Activated T-helper 2 cell treated with anti-CD3 and anti-CD28 coated beads, Interferon-gamma antibody, Interleukin-2, Interleukin-4, amounts not matched to agents 10 μg/mL and 5 μg/mL and 100 μg/mL, durations not matched to agents 14 hours and 24 hours and 36 hours (primary cell): ENCODE results near the gene RASAL2. TPM values are rescaled to one million over a fixed set of nuclear protein-coding genes. Genes with fewer than 3 reads are reported as not detected.
"Not testable (repeated sequence)": the region's sequence is repeated elsewhere in the genome, so short reads cannot be mapped to it uniquely, and the experiment has no call there.

ENCODE experiments used
- DNase-seq: peaks from one replicate; pipeline ENCODE4 v3.0.0; 2021; ENCODE audit warnings: low spot score
- H3K27ac Mint-ChIP-seq: one replicate; pipeline ENCODE4 v1.8.0; 2021; ENCODE audit warnings: mixed read lengths
- H3K27me3 Mint-ChIP-seq: one replicate; pipeline ENCODE4 v1.8.0; 2021; ENCODE audit warnings: low read depth, mixed read lengths
- H3K36me3 Mint-ChIP-seq: one replicate; pipeline ENCODE4 v1.8.0; 2021; ENCODE audit warnings: low read depth, mixed read lengths
- H3K4me1 Mint-ChIP-seq: one replicate; pipeline ENCODE4 v1.8.0; 2021; ENCODE audit warnings: low read depth, mixed read lengths
- H3K4me3 Mint-ChIP-seq: one replicate; pipeline ENCODE4 v1.8.0; 2021; ENCODE audit warnings: low read depth, mild to moderate bottlenecking, moderate library complexity, mixed read lengths
- H3K9me3 Mint-ChIP-seq: one replicate; pipeline ENCODE4 v1.8.0; 2021; ENCODE audit warnings: mixed read lengths
- intact Hi-C: fragments of 100-400 bp; cut with micrococcal nuclease; formaldehyde crosslinking; loops from one replicate; pipeline ENCODE4 v1.15.1; 2023
- total RNA-seq: library from RNA; stranded (reverse); gene quantifications from 2 replicates; pipeline ENCODE4 v1.2.3, GENCODE V29; 2022

The RASAL2 gene
- total RNA-seq, 1 donor from 2014 or later, result 0.43 TPM

DNA sequence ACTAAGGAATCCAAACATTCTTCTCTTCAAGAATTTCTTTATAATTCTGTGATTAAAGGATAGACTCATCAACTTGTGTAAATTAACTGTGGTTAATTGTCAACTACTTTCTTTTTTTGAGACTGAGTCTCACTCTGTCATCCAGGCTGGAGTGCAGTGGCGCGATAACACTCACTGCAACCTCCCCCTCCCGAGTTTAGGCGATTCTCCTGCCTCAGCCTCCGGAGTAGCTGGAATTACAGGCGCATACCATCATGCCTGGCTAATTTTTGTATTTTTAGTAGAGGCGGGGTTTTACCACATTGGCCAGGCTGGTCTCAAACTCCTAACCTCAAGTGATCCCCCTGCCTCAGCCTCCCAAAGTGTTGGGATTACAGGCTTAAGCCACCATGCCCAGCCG lies 296.4 kb downstream of the RASAL2 start:
- H3K36me3 Mint-ChIP-seq, DNase-seq, intact Hi-C loops, H3K27me3 Mint-ChIP-seq, H3K9me3 Mint-ChIP-seq, H3K27ac Mint-ChIP-seq, H3K4me1 Mint-ChIP-seq, H3K4me3 Mint-ChIP-seq: not testable (repeated sequence)

- Mint-ChIP-seq H3K27ac (no peak overlapping the region), H3K9me3 (no peaks in the 10 kb centered on the region), H3K36me3 (no peaks in the 10 kb centered on the region), H3K4me1 (no peaks in the 10 kb centered on the region), H3K4me3 (no peak overlapping the region), H3K27me3 (no peaks in the 10 kb centered on the region)
- no peak for DNase-seq
- intact Hi-C loops, result no loop called here
Measured at GRCh38 chr1:178393370-178393769, 299.5 kb downstream of the RASAL2 start.

DNA sequence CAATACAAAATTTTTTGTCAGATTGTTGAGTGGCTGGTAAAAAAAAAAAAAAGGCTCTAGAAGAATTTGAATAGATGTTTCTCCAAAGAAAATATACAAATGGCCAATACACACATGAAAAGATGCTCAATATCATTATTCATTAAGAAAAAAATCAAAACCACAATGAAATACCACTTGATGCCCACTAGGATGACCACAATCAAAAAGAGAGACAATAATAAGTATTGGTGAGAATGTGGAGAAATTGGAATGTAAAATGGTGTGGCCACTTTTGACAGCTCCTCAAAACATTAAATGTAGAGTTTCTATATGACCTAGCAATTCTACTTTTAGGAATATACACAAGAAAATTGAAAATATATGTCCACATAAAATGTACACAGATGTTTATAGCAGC lies 302.9 kb downstream of the RASAL2 start:
- Mint-ChIP-seq H3K36me3 (no peaks in the 10 kb centered on the region), H3K27me3 (no peaks in the 10 kb centered on the region), H3K27ac (no peak overlapping the region), H3K9me3 (no peaks in the 10 kb centered on the region), H3K4me3 (no peak overlapping the region), H3K4me1 (no peaks in the 10 kb centered on the region)
- DNase-seq, result no peak
- intact Hi-C loops, result no loop called here

- Mint-ChIP-seq H3K27me3 (no peaks in the 10 kb centered on the region), H3K27ac (no peak overlapping the region), H3K36me3 (no peaks in the 10 kb centered on the region), H3K9me3 (no peaks in the 10 kb centered on the region), H3K4me3 (no peak overlapping the region), H3K4me1 (no peaks in the 10 kb centered on the region)
- DNase-seq, result no peak
- intact Hi-C loops, result no loop called here
Measured at GRCh38 chr1:178397678-178398077, 303.8 kb downstream of the RASAL2 start.

DNA sequence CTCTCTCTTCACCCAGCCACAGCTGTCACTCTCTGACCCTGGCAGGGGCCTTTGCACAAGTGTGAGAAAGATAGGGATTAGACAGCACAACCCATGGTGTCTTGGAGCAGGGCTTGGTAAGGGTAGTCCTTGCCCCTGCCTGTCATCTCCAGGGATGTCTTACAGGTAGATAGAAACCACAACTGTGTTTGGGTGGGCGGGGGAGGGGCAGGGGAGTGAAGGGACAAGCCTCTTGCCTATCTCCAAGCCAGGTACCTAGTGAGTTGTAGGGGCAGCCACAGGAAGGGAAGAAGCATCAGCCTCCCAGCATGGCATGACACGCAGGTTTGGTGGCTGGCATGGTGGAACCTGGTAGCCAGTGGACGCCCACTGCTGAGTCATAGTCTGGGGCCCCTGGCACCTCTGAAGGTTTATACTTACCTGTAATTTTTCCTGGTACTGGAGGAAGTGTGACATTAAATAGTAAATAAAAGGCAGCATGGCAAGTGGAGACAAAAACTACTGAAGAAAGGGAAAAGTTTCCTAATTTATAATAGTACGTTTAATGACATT lies 305.3 kb downstream of the RASAL2 start:
- no peak overlapping the region for H3K4me3 Mint-ChIP-seq
- no peaks in the 10 kb centered on the region for H3K36me3 Mint-ChIP-seq
- H3K27ac Mint-ChIP-seq, result no peak overlapping the region
- no peaks in the 10 kb centered on the region for H3K4me1 Mint-ChIP-seq
- DNase-seq, result no peak
- no peaks in the 10 kb centered on the region for H3K9me3 Mint-ChIP-seq
- no peaks in the 10 kb centered on the region for H3K27me3 Mint-ChIP-seq
- intact Hi-C loops, result no loop called here

DNA sequence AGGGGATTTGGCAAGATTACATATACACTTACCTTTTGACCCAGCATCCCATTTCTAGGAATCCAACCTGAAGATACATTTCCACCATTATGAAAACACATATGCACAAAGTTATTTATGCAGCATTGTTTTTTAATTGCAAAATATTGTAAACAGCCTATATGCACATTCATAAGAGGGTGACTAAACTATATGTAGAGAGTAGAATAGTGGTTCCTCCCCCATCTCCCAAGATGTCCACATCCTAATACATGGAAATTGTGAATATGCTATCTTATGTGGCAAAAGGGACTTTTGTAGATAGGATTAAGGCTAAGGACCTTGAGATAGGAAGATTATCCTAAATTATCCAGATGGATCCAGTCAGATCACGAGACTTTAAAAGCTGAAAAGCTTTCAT lies 311.2 kb downstream of the RASAL2 start:
- intact Hi-C loops, result no loop called here
- no peaks in the 10 kb centered on the region for H3K36me3 Mint-ChIP-seq
- no peaks in the 10 kb centered on the region for H3K4me1 Mint-ChIP-seq
- DNase-seq, result no peak
- H3K27ac Mint-ChIP-seq, result no peak overlapping the region
- no peaks in the 10 kb centered on the region for H3K9me3 Mint-ChIP-seq
- no peaks in the 10 kb centered on the region for H3K27me3 Mint-ChIP-seq
- no peak overlapping the region for H3K4me3 Mint-ChIP-seq

- Mint-ChIP-seq H3K4me1 (no peaks in the 10 kb centered on the region), H3K27ac (no peak overlapping the region), H3K9me3 (no peaks in the 10 kb centered on the region), H3K4me3 (no peak overlapping the region), H3K27me3 (no peaks in the 10 kb centered on the region), H3K36me3 (no peaks in the 10 kb centered on the region)
- DNase-seq, result no peak
- intact Hi-C loops, result no loop called here
Measured at GRCh38 chr1:178407215-178407614, 313.3 kb downstream of the RASAL2 start.

DNA sequence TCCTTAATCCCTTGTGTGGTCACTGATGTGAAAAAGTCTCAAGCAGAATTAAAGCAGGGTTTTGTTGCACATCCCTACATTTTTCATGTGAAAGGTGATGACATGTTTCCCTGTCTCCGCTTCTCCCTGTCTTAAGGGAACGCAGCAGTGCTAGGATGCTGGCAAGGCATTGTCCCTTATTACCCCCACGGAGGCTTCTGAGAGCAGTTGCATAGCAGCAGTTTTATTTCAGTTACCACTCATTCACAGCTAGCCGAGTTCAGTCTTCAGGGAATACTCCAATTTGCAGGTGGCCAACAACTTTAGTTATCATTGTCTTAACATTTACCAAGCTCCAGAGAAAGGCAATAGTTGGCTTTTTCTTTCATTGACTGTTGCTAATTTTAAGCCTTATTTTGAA lies 313.8 kb downstream of the RASAL2 start:
- intact Hi-C loops, result no loop called here
- H3K4me1 Mint-ChIP-seq, result no peaks in the 10 kb centered on the region
- no peaks in the 10 kb centered on the region for H3K27me3 Mint-ChIP-seq
- no peak overlapping the region for H3K27ac Mint-ChIP-seq
- no peak for DNase-seq
- H3K36me3 Mint-ChIP-seq, result no peaks in the 10 kb centered on the region
- H3K9me3 Mint-ChIP-seq, result no peaks in the 10 kb centered on the region
- H3K4me3 Mint-ChIP-seq, result no peak overlapping the region

GRCh38 chr1:178408871-178409270 lies 315.0 kb downstream of the RASAL2 start:
- Mint-ChIP-seq H3K4me3 (no peak overlapping the region), H3K27ac (no peak overlapping the region), H3K27me3 (no peaks in the 10 kb centered on the region), H3K36me3 (no peaks in the 10 kb centered on the region), H3K9me3 (no peaks in the 10 kb centered on the region), H3K4me1 (no peaks in the 10 kb centered on the region)
- intact Hi-C loops, result no loop called here
- no peak for DNase-seq

DNA sequence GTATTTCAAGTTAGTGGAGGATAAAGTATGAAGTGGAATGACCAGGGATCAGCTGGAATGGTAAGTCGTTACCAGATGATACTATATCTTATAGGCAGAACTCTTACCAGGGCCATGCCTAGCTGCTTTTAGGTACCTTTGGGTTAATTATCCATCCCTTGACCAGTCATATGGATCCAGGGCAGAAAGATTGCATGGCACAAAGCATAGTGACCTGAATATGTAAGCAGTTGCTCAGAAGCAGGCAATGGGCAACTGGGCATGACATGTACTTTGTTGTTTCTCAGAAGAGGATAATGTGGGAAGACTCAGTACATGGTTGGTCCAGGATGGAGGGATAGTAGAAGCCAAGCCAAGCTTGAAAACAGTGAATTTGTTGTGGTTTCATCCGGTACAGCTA lies 315.6 kb downstream of the RASAL2 start:
- Mint-ChIP-seq H3K4me3 (no peak overlapping the region), H3K27me3 (no peaks in the 10 kb centered on the region), H3K4me1 (no peaks in the 10 kb centered on the region), H3K27ac (no peak overlapping the region), H3K36me3 (no peaks in the 10 kb centered on the region), H3K9me3 (no peaks in the 10 kb centered on the region)
- intact Hi-C loops, result no loop called here
- DNase-seq, result no peak

DNA sequence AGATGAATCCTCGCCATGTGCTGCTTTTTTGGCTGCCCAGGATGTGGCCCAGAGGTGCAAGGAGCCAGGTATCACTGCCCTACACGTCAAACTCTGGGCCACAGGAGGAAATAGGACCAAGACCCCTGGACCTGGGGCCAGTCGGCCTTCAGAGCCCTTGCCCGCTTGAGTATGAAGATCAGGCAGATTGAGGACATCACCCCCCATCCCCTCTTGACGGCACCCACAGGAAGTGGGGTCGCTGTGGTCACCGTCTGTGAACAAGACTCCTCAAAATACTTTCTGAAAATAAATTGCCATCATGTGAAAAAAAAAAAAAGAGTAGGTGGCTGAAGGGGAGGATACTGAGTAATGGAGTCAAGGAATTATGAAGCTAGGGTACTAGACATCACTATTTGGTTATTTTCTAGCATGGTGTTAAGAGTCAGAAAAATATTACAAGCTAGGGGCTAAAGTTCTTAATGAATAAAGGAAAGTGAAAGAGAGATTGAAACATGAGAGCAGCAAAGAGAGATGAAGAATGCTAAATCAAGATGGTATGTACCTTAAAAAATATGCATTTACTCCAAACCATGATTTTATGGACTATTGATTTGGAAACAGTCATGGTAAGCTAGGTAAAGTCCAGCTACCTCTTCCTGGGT lies 318.0 kb downstream of the RASAL2 start:
- no peaks in the 10 kb centered on the region for H3K4me1 Mint-ChIP-seq
- intact Hi-C loops, result no loop called here

GRCh38 chr1:178412400-178412770 lies 318.5 kb downstream of the RASAL2 start:
- Mint-ChIP-seq H3K27me3 (no peaks in the 10 kb centered on the region), H3K36me3 (no peaks in the 10 kb centered on the region), H3K9me3 (no peaks in the 10 kb centered on the region), H3K27ac (no peak overlapping the region), H3K4me3 (no peak overlapping the region), H3K4me1 (no peaks in the 10 kb centered on the region)
- no peak for DNase-seq
- intact Hi-C loops, result no loop called here

More for the DNA sequence above, 318.0 kb downstream of the RASAL2 start:
- Mint-ChIP-seq H3K4me3 (no peak overlapping the region), H3K27ac (no peak overlapping the region), H3K9me3 (no peaks in the 10 kb centered on the region), H3K36me3 (no peaks in the 10 kb centered on the region), H3K27me3 (no peaks in the 10 kb centered on the region)
- no peak for DNase-seq

DNA sequence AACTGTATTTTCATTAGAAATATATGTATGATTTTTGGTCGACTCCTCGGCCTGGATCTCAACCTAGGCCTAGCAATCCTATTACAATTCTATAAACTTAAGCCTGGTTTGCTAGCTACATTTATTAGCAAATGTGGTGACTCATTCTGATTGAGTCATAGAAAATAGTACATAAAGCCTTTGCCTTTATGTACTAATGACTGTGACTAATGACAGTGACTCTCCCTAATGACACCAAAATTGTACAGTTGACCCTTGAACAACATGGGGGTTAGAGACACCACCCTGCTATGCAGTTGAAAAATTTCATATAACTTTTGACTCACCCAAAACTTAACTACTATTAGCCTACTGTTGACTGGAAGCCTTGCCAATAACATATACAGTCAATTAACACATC lies 324.0 kb downstream of the RASAL2 start:
- H3K27ac Mint-ChIP-seq, result no peak overlapping the region
- H3K27me3 Mint-ChIP-seq, result no peaks in the 10 kb centered on the region
- H3K9me3 Mint-ChIP-seq, result no peaks in the 10 kb centered on the region
- intact Hi-C loops, result no loop called here
- no peak overlapping the region for H3K4me3 Mint-ChIP-seq
- H3K36me3 Mint-ChIP-seq, result no peaks in the 10 kb centered on the region
- no peaks in the 10 kb centered on the region for H3K4me1 Mint-ChIP-seq
- DNase-seq, result no peak
